RPMI7951 (cell line): ENCODE measurements around the gene SNHG17. TPM values are rescaled to one million over a fixed set of nuclear protein-coding genes. Genes with fewer than 3 reads are reported as not detected.
"Not testable (repeated sequence)": the region's sequence is repeated elsewhere in the genome, so short reads cannot be mapped to it uniquely, and the experiment has no call there.

ENCODE experiments used
- DNase-seq: peaks from one replicate; pipeline ENCODE4 v3.0.0-alpha.2; 2012; ENCODE audit warnings: low read depth
- total RNA-seq: library from RNA; depleted of rRNA; stranded (reverse); fragments of >200 nt; shearing (Covaris generic); gene quantifications from 2 replicates; pipeline ENCODE4 v1.2.3, GENCODE V29; 2014

The SNHG17 gene
- total RNA-seq, 1 experiment from 2014 or later, result 13.0 TPM

DNA sequence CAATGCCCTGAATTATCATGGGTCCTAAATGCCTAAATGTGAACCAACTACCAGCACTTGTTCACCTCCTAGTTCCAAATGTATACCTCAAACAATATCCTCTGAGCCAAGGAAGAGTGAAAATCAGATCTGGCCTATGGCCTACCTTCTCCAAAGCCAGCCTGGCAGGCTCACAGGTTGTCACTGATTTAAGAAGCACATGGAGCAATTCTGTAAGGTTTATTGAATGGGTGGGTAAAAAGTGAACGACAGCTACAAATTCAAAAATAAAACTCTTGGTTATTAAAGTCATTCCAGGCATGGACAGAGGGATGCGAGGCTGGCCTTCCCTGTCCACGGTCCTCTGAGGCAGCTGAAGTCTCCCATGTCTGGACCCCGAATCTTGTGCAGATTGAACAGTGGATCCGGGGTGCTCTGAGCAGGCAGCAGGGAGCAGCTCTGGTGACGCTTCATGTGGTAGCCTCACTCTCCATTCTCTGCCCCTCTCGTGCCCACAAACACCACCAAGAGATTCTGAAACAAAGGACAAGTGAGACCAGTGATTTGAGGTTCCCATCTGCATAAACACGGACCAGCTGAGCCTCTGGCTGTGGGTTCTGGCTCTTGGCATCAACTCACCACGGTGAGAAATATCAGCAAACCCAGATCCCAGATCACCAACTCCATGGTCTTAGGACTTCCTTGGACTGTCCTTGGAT lies 14.6 kb downstream of the SNHG17 start:
- no peak for DNase-seq

DNA sequence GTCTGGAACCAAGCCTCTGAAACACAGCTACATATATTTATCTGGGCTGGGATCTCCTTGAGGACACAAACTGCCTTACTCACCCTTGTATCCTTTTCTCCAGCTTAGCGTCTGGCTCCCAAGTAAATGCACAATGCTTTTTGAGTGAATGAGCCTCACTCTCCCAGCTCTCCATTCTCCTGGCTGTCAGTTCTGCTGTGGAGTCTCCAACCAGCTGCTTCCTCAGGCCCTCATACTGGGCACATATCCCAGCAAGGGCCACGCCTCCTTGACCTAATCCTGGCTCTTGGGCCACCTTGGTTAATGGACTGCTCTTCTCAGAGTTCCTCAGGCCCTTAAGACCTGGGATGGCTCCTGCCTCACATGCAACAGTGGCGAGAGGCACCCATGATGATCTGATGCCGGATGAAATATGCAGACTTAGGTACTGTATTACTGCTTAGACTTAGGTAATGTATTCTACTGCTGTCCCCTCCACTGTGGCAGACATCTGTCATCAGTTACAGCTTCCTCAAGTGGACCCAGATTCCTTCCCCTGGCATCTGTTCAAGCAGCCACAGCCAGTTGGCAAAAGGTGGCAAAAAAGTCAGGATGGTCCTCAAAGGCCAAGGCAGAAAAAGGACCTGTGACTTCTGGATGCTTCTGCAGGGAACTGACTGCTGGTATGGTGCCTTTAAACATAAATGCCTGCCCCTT lies 16.5 kb downstream of the SNHG17 start:
- peak; percentile 53 for DNase-seq

- no peak for DNase-seq
Measured at GRCh38 chr20:38414769-38415450, 20.2 kb downstream of the SNHG17 start.

GRCh38 chr20:38412877-38413577 lies 22.1 kb downstream of the SNHG17 start:
- DNase-seq, result no peak

- not testable (repeated sequence) for DNase-seq
Measured at GRCh38 chr20:38407822-38408221, 27.3 kb downstream of the SNHG17 start.

GRCh38 chr20:38407321-38407720 lies 27.8 kb downstream of the SNHG17 start:
- DNase-seq, result no peak

GRCh38 chr20:38406476-38406875 lies 28.7 kb downstream of the SNHG17 start:
- DNase-seq, result no peak

GRCh38 chr20:38405132-38405531 lies 30.0 kb downstream of the SNHG17 start:
- DNase-seq, result no peak

DNA sequence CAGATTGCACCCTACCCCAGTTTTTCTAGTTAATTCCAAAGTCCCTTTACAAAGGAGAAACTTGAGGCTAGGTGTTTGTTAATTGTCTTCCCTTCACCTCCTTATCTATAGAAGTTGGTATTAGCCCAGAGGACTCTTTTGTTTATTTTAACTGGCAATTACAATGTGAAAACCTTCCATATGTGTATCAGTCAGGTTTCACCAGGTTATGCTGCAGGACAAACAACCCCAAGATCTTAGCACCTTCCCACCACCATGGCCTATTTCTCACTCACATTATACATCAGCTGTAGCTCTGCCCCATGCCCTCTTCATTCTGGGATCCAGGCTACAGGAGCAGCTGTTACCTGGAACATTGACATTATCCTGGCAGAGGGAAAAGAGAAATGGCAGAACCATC lies 31.1 kb downstream of the SNHG17 start:
- no peak for DNase-seq

- DNase-seq, result no peak
Measured at GRCh38 chr20:38402816-38403215, 32.3 kb downstream of the SNHG17 start.

DNA sequence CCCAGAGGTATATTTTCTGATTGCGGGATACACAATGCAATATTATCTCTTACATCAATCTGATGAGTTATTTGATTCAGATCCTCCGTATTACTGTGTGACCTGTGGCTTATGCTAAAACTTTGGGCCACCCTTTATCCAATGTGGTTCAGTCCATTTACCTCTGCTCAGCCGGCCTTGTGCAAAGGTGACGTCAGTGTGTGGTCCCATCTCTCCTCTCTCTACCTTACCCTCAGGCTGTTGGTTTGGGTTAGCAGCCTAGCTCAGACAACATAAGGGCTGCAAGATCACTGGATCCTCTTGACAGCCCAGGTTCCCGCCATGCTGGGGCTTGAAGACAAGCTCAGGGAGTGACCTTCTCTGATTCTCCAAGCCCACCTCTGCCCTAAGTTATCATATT lies 33.0 kb downstream of the SNHG17 start:
- DNase-seq, result no peak

- DNase-seq, result not testable (repeated sequence)
Measured at GRCh38 chr20:38395751-38396395, 39.3 kb downstream of the SNHG17 start.

DNA sequence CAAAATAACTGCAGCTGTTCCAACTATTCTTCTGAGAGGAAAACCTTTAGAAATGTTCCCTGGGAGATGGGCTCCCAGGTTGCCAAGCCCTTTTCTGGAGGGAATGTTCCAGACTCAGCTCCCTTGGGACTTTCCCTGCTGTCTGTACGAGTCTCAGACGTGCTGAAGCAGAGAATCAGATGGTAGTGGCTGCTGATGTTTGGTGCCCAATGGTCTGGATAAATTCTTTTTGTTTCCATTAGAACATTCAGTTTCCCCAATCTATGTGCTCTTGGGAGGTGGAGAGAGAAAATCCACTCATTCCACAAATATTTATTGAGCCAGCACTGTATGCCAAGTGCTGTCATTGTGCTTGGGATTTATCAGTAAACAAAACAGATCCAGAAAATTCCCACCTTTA lies 40.0 kb downstream of the SNHG17 start:
- no peak for DNase-seq

DNA sequence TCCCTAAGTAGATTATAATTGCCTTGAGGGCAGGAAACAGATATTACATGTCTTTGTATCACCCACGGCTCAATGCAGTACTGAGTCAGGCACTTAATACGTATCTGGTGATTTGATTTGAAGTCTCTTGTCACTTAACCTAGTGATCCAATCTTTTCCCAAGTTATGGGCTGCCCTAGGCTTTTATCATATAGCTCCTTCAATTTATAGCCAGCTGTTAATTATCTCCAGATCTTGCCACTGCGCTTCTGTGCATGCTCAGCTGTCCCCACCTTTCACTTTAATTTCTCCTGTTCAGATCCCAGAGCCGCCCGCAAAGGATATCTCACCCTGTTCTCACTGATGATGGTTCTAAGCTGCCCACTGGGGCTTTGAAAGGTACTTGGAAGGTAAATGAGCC lies 41.9 kb downstream of the SNHG17 start:
- DNase-seq, result no peak

DNA sequence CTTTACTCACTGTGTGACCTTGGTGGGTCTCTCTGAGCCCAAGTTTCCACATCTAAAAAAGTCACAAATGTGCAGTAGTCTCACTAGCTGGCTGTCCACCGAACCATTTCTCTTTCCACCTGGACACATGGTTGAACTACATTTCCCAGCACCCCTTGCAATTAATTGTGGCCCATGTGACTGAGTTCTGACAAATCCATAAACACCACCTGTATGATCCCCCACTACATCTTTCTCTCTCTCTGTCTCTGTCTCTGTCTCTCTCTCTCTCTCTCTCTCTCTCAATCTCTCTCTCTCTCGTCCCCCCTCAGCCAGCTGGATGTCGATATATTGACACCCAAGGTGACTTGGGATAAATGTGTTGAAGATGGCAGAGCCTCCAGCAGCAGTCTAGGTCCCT lies 42.8 kb downstream of the SNHG17 start:
- no peak for DNase-seq

DNA sequence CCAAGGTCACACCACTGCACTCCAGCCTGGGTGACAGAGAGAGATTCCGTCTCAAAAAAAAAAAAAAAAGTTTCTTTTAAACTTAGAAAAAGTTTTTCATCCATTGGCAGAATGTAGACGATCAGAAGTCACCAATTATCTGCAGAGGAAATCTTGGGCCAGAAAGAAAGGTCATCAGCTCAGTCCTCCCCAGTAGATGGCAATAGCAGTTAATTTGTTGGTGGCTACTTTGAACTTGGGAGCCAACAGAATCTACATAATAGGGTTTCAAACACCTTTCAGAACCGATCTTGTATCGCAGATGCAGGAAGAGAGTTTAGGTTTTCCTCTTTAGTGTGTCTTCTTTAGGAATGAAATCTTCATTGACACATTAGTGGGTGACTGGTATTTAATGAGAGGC lies 47.2 kb downstream of the SNHG17 start:
- DNase-seq, result peak; percentile 19

DNA sequence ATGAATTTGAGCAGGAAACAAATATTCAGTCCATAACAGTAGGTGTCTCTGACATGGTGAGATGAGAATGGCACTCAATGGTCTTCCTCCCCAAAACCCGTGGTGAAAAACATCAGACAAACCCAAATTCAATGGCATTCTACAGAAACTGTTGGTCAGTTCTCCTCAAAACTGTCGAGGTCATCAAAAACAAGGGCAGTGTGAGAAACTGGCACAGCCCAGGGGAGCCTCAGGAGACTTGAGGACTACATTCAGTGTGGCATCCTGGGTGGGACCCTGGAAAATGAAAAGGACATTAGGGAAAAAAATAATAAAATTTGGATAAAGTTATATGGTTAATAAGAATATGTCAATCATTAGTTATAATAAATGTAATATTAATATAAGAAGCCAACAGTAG lies 48.3 kb downstream of the SNHG17 start:
- DNase-seq, result no peak

DNA sequence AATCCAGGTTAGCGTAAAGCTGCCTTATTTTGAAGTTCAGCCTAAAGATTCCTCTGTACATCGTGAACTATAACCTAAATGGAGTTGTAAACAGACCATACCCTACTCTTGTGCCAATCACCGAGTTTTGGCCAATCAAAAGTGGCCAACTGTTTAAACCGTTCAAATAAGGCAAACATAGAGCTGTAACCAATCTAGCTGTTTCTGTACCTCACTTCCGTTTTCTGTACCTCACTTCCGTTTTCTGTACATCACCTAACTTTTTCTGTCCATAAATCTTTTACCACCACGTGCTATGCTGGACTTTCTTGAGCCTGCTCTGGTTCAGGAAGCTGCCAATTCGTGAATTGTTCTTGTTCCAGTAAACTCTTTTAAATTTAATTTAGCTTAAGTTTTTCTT lies 49.1 kb downstream of the SNHG17 start:
- no peak for DNase-seq

- no peak for DNase-seq
Measured at GRCh38 chr20:38383147-38383546, 52.0 kb downstream of the SNHG17 start.

- DNase-seq, result not testable (repeated sequence)
Measured at GRCh38 chr20:38377838-38378237, 57.3 kb downstream of the SNHG17 start.

DNA sequence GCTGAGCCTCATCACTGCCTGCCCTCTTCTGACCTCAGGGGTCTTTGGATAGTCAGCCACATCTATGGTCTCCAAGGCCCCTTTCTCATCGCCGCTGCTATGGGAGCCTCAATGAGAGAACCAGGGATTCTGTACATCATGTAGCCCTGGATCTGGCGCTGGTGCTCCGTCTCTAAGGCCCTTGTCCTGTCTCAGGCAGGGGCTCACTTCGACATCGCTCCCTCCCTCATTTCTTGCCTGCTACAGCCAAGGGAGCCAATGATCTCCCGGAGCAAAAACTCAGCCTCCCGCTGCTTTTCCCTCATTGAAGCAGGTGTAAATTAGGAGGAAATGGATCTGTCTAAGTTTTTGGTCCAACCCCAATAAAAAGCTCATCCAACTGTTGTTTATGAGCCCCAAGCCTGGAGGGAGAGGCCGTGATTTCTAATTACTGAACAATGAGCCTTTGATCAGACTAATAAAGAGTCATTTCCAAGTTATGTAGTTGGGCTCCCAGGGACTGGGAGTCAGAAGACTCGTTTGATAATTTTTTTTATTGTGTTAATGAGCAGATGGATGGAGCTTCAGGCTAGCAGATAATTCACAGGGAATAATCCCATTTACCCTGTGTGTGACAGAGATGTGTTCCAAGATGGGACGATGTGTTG lies 58.0 kb downstream of the SNHG17 start:
- DNase-seq, result no peak
